ENCODE results near the gene ERN1. TPM values are rescaled to one million over a fixed set of nuclear protein-coding genes. Genes with fewer than 3 reads are reported as not detected.

ERN1 gene
- total and polyA plus RNA-seq, 2 of the 13 experiments (the other 11 are each of a cell fraction or from before 2014, with no cell fraction given), result 6.0 to 12.7 TPM

DNA sequence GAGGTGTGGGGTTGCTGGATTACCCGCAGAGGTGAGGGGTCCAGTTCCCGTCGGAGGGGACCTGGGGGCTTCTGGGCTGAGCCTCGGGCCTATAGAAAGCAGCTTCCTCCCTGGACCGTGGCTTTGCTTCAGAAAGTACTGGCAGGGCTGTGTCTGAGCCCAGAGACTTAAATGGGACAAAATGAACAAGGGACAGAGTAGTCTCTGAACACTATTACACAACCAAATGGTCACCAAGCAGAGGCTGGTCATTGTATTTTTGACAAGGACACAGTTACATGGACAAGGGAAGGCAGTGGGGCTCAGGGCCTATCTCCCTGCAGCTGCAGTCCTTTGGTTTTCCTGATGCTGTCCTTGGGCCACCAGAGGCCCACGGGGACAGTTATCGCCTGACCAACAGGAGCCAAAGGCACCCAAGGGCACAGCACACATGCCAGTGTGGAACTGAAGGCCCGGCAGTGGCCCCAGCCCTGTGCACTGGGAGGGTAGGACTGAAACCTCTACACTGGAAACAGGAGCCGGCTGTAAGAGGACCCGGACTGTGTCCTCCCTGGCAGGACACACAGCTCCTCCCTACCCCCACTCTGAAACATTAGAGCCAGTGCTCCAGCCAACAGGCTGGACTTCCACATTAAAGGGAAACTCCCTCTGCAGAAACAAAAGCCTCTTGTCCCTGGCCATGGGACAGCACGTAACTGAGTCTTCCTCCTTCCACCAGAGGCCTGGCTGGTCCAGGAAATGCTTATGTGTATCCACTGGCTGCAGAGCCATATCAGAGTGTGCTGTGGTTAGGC lies 26.0 kb upstream of the ERN1 start (continued):
- peak; percentile 83; the same call in 1 of the 2 replicates for TF ChIP-seq MTA1 (CRISPR knock-in tag; IDR thresholded peaks at IDR 0.05; ENCODE audit: borderline replicate concordance)
- TF ChIP-seq, protein P1, sequence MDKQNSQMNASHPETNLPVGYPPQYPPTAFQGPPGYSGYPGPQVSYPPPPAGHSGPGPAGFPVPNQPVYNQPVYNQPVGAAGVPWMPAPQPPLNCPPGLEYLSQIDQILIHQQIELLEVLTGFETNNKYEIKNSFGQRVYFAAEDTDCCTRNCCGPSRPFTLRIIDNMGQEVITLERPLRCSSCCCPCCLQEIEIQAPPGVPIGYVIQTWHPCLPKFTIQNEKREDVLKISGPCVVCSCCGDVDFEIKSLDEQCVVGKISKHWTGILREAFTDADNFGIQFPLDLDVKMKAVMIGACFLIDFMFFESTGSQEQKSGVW (CRISPR knock-in tag; IDR thresholded peaks at IDR 0.05; ENCODE audit: borderline replicate concordance), result no peak
- no peak; the same call in 1 of the 2 replicates for TF ChIP-seq NFIC (IDR thresholded peaks at IDR 0.05; ENCODE audit: low read length)
- no peak for TF ChIP-seq ZNF430 (CRISPR knock-in tag; IDR thresholded peaks at IDR 0.05)
- TF ChIP-seq MAZ (IDR thresholded peaks at IDR 0.05; ENCODE audit: borderline replicate concordance, low read depth, low read length), result 0 out of 2 replicates have a peak, but pooled peaks have one; percentile 23
- TF ChIP-seq MAZ (CRISPR knock-in tag; IDR thresholded peaks at IDR 0.05; ENCODE audit: low read depth), result no peak
- TF ChIP-seq ARNT (IDR thresholded peaks at IDR 0.05), result no peak
- peak; percentile 64 for TF ChIP-seq HMG20A (CRISPR knock-in tag; IDR thresholded peaks at IDR 0.05; ENCODE audit: borderline replicate concordance)
- TF ChIP-seq ZNF775 (CRISPR knock-in tag; IDR thresholded peaks at IDR 0.05; ENCODE audit: borderline replicate concordance), result no peak
- no peak for TF ChIP-seq NCOA5 (CRISPR knock-in tag; IDR thresholded peaks at IDR 0.05)
- TF ChIP-seq NFE2L2 (IDR thresholded peaks at IDR 0.05; ENCODE audit: low read length), result no peak
- TF ChIP-seq GFI1 (CRISPR knock-in tag; IDR thresholded peaks at IDR 0.05; ENCODE audit: borderline replicate concordance), result peak; percentile 88
- TF ChIP-seq, protein P2, sequence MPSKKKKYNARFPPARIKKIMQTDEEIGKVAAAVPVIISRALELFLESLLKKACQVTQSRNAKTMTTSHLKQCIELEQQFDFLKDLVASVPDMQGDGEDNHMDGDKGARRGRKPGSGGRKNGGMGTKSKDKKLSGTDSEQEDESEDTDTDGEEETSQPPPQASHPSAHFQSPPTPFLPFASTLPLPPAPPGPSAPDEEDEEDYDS (CRISPR knock-in tag; IDR thresholded peaks at IDR 0.05), result peak; percentile 64; the same call in 1 of the 2 replicates
- TF ChIP-seq, protein P3, sequence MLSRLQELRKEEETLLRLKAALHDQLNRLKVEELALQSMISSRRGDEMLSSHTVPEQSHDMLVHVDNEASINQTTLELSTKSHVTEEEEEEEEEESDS (CRISPR knock-in tag; IDR thresholded peaks at IDR 0.05; ENCODE audit: borderline replicate concordance), result peak; percentile 31; the same call in 1 of the 2 replicates
- TF ChIP-seq, protein P4, sequence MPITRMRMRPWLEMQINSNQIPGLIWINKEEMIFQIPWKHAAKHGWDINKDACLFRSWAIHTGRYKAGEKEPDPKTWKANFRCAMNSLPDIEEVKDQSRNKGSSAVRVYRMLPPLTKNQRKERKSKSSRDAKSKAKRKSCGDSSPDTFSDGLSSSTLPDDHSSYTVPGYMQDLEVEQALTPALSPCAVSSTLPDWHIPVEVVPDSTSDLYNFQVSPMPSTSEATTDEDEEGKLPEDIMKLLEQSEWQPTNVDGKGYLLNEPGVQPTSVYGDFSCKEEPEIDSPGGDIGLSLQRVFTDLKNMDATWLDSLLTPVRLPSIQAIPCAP (CRISPR knock-in tag; IDR thresholded peaks at IDR 0.05; ENCODE audit: low read depth), result no peak
- TF ChIP-seq, protein P5, sequence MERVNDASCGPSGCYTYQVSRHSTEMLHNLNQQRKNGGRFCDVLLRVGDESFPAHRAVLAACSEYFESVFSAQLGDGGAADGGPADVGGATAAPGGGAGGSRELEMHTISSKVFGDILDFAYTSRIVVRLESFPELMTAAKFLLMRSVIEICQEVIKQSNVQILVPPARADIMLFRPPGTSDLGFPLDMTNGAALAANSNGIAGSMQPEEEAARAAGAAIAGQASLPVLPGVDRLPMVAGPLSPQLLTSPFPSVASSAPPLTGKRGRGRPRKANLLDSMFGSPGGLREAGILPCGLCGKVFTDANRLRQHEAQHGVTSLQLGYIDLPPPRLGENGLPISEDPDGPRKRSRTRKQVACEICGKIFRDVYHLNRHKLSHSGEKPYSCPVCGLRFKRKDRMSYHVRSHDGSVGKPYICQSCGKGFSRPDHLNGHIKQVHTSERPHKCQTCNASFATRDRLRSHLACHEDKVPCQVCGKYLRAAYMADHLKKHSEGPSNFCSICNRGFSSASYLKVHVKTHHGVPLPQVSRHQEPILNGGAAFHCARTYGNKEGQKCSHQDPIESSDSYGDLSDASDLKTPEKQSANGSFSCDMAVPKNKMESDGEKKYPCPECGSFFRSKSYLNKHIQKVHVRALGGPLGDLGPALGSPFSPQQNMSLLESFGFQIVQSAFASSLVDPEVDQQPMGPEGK (CRISPR knock-in tag; IDR thresholded peaks at IDR 0.05), result peak; percentile 63
- TF ChIP-seq EHMT2 (IDR thresholded peaks at IDR 0.05; ENCODE audit: borderline replicate concordance, low read depth, low read length), result 0 out of 2 replicates have a peak, but pooled peaks have one; percentile 23
- TF ChIP-seq ZBTB7B (CRISPR knock-in tag; IDR thresholded peaks at IDR 0.05), result 0 out of 2 replicates have a peak, but pooled peaks have one; percentile 6
- no peak for TF ChIP-seq NONO (IDR thresholded peaks at IDR 0.05)
- TF ChIP-seq NONO (CRISPR knock-in tag; conservative IDR thresholded peaks at IDR 0.05), result peak; percentile 57; the same call in 1 of the 2 replicates
- no peak for TF ChIP-seq ZNF816 (CRISPR knock-in tag; IDR thresholded peaks at IDR 0.05; ENCODE audit: borderline replicate concordance)
- TF ChIP-seq ZNF652 (CRISPR knock-in tag; IDR thresholded peaks at IDR 0.05; ENCODE audit: borderline replicate concordance, low read depth), result no peak; the same call in 1 of the 2 replicates
- TF ChIP-seq PCBP2 (optimal IDR thresholded peaks at IDR 0.05; ENCODE audit: low read depth, low read length, poor library complexity, severe bottlenecking), result no peak
- TF ChIP-seq, protein P6, sequence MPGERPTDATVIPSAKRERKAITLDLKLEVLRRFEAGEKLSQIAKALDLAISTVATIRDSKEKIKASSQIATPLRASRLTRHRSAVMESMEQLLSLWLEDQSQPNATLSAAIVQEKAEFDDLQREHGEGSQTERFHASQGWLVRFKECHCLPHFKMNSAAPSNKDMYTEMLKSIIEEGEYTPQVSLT (CRISPR knock-in tag; IDR thresholded peaks at IDR 0.05; ENCODE audit: borderline replicate concordance, low read depth), result no peak
- no peak for TF ChIP-seq HNF4G (IDR thresholded peaks at IDR 0.05; ENCODE audit: borderline replicate concordance, low read depth, low read length)
- TF ChIP-seq HNF4G (CRISPR knock-in tag; IDR thresholded peaks at IDR 0.05; ENCODE audit: borderline replicate concordance, low read depth), result peak; percentile 72; the same call in 1 of the 2 replicates

Measured in HepG2 (cell line).